Activated effector memory CD4-positive, alpha-beta T cell treated with anti-CD3 and anti-CD28 coated beads, Interleukin-2, amount 50 U/mL, for 16 hours (primary cell): ENCODE data around the gene PDGFC.

Experiments
- DNase-seq: peaks from one replicate; pipeline ENCODE4 v3.0.0-alpha.2; 2020

The PDGFC gene

DNA sequence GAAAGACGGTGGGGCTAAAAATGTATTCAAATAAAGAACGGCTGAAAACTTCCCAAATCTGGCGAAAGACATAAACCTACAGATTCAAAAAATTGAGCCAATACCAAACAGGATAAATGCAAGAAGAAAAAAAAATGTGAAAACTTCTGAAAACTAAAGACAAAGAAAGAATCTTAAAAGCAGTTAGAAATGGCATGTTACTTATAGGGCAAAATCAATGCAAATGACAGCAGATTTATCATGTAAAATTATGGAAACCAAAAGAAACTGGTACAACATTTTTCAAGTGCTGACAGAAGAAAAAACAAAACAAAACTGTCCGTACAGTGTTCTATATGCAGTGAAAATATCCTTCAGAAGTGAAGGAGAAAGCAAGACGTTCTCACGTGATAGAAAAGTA lies 239.0 kb downstream of the PDGFC start:
- DNase-seq = no peak

DNA sequence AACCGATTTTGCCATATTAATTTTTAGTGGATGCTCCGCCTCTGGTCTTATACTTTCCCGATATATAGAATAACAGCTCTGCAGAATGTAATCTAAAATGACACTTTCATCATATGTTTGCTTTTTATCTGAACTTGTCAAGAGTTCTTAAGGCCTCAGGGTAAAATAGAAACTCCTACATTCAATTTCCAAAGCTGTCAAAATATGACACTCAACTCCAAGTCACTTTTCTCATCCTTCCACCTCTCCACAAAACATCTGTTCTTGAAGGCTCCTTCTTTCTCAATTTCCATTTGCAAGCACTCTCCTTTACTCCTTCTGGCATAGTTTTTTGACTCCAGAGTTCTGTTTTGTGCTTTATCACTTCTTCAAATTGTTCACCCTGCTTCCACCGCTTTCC lies 242.2 kb downstream of the PDGFC start:
- DNase-seq = no peak

DNA sequence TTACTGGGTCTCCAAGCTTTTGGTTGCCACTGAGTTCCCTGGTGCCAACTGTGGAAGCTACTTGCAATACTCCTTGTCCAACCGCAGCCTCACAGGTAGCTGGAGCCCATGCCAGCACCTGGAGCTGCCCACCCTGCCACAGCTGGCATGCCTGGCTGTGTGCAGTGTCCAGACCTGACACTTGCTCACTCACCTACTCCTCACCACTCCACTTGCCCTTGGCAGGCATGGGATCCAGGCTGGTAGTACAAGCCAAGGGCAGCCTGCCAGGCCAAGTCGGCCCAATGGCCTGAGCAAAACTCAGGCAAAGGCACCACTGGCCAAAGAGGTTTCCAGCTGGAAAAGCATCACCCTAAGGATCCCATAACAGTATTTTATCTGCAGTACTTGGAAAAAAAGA lies 246.3 kb downstream of the PDGFC start:
- no peak for DNase-seq

DNA sequence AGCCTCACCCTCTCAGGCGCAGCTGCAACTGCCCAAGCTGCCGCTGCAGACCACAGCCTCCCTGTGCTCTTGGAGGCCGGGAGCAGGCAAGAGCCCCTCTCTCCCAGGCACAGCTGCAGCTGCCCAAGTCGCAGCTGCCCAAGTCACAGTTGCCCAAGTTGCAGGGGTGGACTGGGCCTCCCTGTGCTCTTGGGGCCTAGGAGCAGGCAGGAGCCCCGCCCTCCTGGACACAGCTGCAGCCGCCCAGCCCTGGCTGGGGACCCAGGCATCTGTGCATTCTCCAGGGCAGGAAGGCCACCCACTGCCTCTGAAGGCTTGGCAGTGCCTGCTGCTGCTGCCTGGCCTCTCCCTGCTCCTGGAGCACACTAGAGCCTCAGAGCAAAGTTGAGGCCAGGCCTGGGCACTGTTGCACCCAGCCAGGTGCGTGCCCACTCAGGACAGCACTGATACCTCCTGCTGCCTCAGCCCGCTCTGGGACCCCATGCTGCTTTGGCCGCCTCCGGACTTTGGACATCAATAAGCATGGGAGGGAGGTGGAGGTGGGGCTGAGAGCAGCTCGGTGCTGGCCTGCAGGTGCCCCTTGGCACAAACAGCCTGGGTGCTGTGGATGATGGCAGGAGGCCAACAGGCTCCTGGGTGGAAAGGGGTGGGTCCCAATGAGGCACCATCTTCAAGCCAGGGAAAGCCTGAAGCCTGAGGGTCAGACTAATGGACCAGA lies 247.5 kb downstream of the PDGFC start:
- DNase-seq = no peak

DNA sequence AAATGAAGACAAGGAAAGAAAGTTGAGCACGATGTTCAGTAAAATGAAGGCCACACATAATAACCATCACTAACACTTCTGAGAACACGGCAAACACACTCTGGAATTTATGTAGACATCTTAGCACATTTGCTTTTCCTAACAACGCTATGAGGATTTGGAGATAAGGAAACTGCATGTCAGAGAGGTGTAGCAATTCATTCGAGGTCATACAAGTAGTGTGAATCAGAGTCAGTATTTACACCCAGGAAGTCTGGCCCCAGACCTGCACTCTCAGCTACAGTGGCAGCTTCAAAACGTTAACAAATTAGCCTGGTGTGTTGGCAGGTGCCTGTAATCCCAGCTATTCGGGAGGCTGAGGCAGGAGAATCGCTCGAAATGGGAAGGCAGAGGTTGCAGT lies 253.4 kb downstream of the PDGFC start:
- DNase-seq = no peak

DNA sequence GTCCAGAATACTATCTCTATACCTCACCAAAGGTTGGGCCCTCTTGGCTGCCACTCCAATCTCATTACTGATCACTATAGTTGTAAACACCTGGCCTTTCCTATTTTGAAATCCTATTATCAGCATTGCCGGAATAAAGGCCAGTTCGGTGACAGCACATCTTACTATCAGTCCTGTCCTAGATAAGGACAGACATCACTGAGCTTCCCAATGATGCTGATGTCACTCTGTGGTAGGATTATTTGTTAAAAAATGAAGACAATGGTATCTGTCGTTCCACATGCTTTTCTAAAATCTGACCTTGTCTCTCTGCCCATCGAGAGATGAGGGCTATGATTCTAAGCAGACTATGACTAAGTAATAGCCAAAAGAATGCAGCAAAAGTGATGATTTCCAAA lies 260.4 kb downstream of the PDGFC start:
- no peak for DNase-seq
